Kidney epithelial cell (primary cell): ENCODE data around the gene CDC42BPG. TPM values are rescaled to one million over a fixed set of nuclear protein-coding genes. Genes with fewer than 3 reads are reported as not detected.

Experiments
- DNase-seq: peaks from one replicate; pipeline ENCODE4 v3.0.0-alpha.2; 2010; ENCODE audit warnings: low read depth
- H3K27me3 ChIP-seq: 2 replicates; pipeline ENCODE4 v1.6.0; 2011; ENCODE audit warnings: low read length; ENCODE audit not compliant: control insufficient read depth, insufficient read depth
- H3K36me3 ChIP-seq: 2 replicates; pipeline ENCODE4 v1.5.1; 2011; ENCODE audit warnings: low read length; ENCODE audit not compliant: control insufficient read depth, insufficient read depth
- H3K4me3 ChIP-seq: 2 replicates; pipeline ENCODE4 v1.5.1; 2011; ENCODE audit warnings: low read depth, mild to moderate bottlenecking, control low read depth, low read length
- total RNA-seq: library from RNA; depleted of rRNA; stranded (reverse); fragments of >200 nt; gene quantifications from 2 replicates; pipeline ENCODE4 v1.2.3, GENCODE V29; 2015
- TF ChIP-seq, protein P1 (sequence below): IDR thresholded peaks from 2 replicates; pipeline ENCODE4 v1.5.1; 2011; ENCODE audit warnings: mild to moderate bottlenecking, moderate library complexity, low read length, control low read depth, inconsistent platforms; ENCODE audit not compliant: insufficient read depth, poor library complexity, severe bottlenecking

Gene CDC42BPG
- total RNA-seq, 1 donor from 2014 or later: 10.7 TPM

DNA sequence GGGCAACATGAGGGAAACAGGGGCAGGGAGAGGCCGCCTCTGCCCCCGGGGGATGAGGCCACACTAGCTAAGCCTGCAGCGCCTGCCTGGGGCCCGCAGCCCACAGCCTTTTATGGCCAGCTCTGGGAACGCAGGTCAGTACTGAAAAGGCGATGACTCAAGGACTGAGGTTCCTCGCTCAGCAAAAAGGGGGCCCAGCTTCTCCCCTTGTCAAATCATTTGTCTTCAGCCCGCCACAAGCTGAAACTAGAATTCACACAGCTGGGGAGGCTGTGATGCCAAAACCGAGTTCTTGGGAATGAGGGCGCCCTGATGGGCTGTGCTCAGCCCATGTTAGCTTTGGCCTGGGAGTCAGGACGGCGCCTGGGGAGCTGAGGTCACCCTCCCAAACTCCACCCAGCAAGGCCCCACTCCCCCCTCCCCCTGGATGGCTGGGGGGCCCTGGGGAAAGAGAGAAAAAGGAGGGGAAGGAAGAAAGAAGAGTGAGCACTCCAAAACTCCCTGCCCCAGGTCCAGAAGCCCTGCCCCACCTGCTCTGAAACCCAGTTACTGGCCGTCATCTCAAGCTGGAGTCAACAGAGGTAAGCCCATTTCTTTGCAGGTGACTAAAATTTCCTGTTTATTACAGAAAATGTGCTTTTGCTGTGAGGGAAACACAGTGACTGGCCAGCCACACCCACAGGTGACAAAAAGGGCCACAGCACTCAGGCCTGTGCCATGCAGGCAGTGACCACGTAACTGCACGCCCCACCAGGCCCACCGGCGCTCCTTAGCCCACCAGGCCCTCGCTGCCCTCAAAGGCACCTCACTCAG is 20.2 kb upstream of the CDC42BPG start:
- DNase-seq: no peak
- H3K36me3 ChIP-seq: peaks cover 1% of the 10 kb centered on the region
- TF ChIP-seq, protein P1, sequence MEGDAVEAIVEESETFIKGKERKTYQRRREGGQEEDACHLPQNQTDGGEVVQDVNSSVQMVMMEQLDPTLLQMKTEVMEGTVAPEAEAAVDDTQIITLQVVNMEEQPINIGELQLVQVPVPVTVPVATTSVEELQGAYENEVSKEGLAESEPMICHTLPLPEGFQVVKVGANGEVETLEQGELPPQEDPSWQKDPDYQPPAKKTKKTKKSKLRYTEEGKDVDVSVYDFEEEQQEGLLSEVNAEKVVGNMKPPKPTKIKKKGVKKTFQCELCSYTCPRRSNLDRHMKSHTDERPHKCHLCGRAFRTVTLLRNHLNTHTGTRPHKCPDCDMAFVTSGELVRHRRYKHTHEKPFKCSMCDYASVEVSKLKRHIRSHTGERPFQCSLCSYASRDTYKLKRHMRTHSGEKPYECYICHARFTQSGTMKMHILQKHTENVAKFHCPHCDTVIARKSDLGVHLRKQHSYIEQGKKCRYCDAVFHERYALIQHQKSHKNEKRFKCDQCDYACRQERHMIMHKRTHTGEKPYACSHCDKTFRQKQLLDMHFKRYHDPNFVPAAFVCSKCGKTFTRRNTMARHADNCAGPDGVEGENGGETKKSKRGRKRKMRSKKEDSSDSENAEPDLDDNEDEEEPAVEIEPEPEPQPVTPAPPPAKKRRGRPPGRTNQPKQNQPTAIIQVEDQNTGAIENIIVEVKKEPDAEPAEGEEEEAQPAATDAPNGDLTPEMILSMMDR: no peak
- no peaks in the 10 kb centered on the region for H3K27me3 ChIP-seq
- H3K4me3 ChIP-seq: no peak overlapping the region

DNA sequence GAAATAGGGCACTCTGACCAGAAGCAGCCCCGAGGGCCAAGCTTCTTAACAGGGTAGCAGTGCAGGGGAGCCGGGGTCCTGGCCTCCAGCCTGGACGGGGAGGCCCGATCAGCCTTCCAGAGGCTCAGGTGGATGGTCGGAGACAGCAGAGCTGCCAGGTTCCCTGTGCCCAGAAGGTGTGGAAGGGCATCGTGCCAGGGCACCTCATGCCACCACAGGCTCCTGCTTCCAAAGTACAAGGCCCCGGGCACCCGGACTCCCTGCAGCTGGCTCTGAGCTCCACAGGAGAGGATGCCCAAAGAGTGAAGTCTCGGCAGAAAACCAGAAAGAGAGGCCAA is 19.7 kb upstream of the CDC42BPG start:
- Histone ChIP-seq H3K27me3 (no peaks in the 10 kb centered on the region), H3K36me3 (peaks cover 1% of the 10 kb centered on the region), H3K4me3 (no peak overlapping the region)
- no peak for DNase-seq
- TF ChIP-seq, protein P1: no peak

DNA sequence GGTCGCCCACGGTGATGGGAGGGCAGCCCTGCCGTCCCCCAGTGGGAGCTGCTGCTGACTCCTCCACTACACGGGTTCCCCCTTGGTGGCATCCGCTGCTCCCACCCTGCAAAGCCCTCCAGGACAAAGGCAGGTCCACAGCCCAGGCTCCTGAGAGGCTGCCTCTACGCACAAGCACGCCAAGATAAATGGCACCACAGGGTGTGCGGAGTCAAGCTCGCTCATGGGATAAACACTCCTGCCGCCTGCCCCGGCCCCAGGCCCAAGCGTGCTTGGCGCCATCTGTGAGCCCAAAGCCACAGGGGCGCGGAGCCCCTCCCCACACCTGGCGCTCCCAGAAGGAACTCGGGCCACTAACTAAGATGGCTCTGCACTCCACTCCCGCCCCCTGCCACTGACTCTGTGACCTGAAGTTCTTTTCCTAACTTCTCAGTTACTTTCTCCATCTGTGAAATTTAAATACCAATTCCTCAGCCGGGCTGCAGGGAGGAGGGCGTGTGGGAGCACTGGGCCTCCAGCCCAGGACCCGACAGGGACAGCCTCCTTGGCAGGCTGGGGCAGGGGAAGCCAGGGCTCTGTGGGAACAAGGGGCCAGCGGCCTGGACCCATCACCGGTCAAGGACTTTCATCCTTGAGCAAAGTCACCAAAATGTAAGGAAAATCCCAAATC is 19.1 kb upstream of the CDC42BPG start:
- H3K4me3 ChIP-seq: no peak overlapping the region
- DNase-seq: no peak
- H3K27me3 ChIP-seq: no peaks in the 10 kb centered on the region
- TF ChIP-seq, protein P1: no peak
- H3K36me3 ChIP-seq: peaks cover 1% of the 10 kb centered on the region

DNA sequence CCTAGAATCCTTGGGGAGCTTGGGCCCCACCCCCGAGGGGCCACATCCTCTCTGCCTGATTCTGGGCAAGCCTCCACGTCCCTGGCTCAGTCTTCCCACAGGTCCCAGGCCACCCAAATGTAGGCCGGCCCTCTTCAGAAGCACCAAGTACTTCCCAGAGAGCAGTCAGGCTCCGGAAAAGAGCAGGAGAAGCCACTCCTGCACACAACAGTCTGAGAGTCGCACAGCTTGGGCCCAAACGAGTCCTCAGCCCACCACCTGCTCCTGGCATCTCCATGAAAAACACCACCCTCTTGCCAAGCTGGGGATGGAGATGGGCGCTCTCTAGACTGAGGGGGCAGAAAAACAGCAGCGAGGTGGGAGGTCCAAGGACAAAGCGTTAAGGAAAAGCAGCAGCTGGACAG is 18.5 kb upstream of the CDC42BPG start:
- H3K4me3 ChIP-seq: no peak overlapping the region
- TF ChIP-seq, protein P1: no peak
- H3K27me3 ChIP-seq: no peaks in the 10 kb centered on the region
- peaks cover 1% of the 10 kb centered on the region for H3K36me3 ChIP-seq
- DNase-seq: no peak

DNA sequence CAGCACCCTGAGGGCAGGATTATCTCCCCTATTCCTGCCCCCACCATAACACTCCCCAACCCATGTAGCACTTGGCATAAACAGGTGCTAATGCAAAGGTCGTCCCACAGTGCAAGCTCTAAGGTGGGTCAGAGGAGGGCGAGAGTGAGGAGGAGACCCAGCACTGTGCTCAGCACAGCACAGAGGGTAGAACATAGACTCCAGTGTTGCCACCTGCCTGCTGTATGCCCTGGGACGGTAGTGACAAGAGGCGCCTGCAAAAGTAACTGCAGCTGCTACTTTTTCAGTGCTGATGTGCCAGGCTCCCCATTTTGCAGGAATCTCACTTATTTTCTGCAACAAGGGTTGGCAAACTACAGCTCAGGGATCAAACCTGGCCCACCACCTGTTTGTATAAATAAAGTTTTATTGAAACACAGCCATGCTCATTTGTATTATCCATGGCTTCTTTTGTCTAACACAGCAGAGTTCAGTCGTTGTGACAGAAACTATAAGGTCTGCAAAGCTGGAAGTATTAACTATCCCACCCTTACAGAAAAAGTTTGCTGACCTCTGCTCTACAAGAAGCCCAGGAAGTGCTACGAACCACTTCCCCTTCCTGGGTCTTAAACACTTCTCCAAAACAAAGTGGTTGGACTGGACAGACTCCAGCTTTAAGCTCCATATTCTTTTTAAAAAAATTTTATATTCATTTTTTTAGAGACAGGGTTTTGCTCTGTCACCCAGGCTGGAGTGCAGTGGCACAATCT is 16.9 kb upstream of the CDC42BPG start:
- DNase-seq: no peak
- H3K4me3 ChIP-seq: no peak overlapping the region
- TF ChIP-seq, protein P1: no peak
- no peaks in the 10 kb centered on the region for H3K27me3 ChIP-seq
- H3K36me3 ChIP-seq: peaks cover 3% of the 10 kb centered on the region
